Keratinocyte (primary cell): Measurements from ENCODE around the gene EXOC6B. TPM values are rescaled to one million over a fixed set of nuclear protein-coding genes. Genes with fewer than 3 reads are reported as not detected.

Experiments used
- DNase-seq: peaks from one replicate; pipeline ENCODE4 v3.0.0-alpha.2; 2011; ENCODE audit warnings: low read depth, missing footprints, low spot score
- FAIRE-seq: peaks from 2 replicates; lab custom pipeline; 2011; peaks lifted over from hg19 to GRCh38; lab: Jason Lieb, UNC
- H2AFZ ChIP-seq: 2 replicates; pipeline ENCODE4 v1.6.0; 2012; ENCODE audit warnings: low read length, control low read depth, inconsistent platforms; ENCODE audit not compliant: control insufficient read depth
- H3K27ac ChIP-seq: 2 replicates; pipeline ENCODE4 v1.5.1; 2011; ENCODE audit warnings: low read length; ENCODE audit not compliant: control insufficient read depth, insufficient read depth
- H3K27me3 ChIP-seq: 3 replicates; pipeline ENCODE4 v1.6.0; 2011; ENCODE audit warnings: low read length; ENCODE audit not compliant: control insufficient read depth, insufficient read depth; ENCODE audit errors: extremely low read depth
- H3K36me3 ChIP-seq, 2 experiments: 2 replicates in 1 of 2; 3 replicates in 1 of 2; pipeline ENCODE4 v1.5.1; 2011; ENCODE audit warnings: low read length in 2 of 2, mild to moderate bottlenecking in 1 of 2; ENCODE audit not compliant: control insufficient read depth in 2 of 2, insufficient read depth in 2 of 2; ENCODE audit errors: extremely low read depth in 1 of 2
- H3K4me1 ChIP-seq: 3 replicates; pipeline ENCODE4 v1.5.1; 2011; ENCODE audit warnings: low read length; ENCODE audit not compliant: control insufficient read depth, insufficient read depth; ENCODE audit errors: extremely low read depth
- H3K4me2 ChIP-seq: 3 replicates; pipeline ENCODE4 v1.6.0; 2011; ENCODE audit warnings: low read depth, low read length; ENCODE audit not compliant: control insufficient read depth, insufficient read depth; ENCODE audit errors: extremely low read depth
- H3K4me3 ChIP-seq, 3 experiments: fragments of 200-600 bp in 1 of 3; sonication (generic) in 1 of 3; 2 replicates in 2 of 3; 3 replicates in 1 of 3; pipeline ENCODE4 v1.5.1; 2011 to 2016; ENCODE audit warnings: low read length in 3 of 3, mild to moderate bottlenecking in 3 of 3, control low read depth in 2 of 3, inconsistent platforms in 1 of 3, low read depth in 1 of 3, mixed read lengths in 1 of 3, mixed run types in 1 of 3, moderate library complexity in 1 of 3; ENCODE audit not compliant: control insufficient read depth in 2 of 3, insufficient read depth in 2 of 3; ENCODE audit errors: extremely low read depth in 1 of 3
- H3K79me2 ChIP-seq: 2 replicates; pipeline ENCODE4 v1.6.0; 2012; ENCODE audit warnings: low read length; ENCODE audit not compliant: control insufficient read depth, insufficient read depth
- H3K9ac ChIP-seq: 3 replicates; pipeline ENCODE4 v1.6.0; 2011; ENCODE audit warnings: low read length; ENCODE audit not compliant: control insufficient read depth, insufficient read depth; ENCODE audit errors: extremely low read depth
- H3K9me1 ChIP-seq: 3 replicates; pipeline ENCODE4 v1.6.0; 2011; ENCODE audit warnings: low read length; ENCODE audit not compliant: control insufficient read depth, insufficient read depth; ENCODE audit errors: extremely low read depth
- H3K9me3 ChIP-seq: 2 replicates; pipeline ENCODE4 v1.5.1; 2012; ENCODE audit warnings: low read depth, low read length; ENCODE audit not compliant: control insufficient read depth
- H4K20me1 ChIP-seq: 3 replicates; pipeline ENCODE4 v1.6.0; 2011; ENCODE audit warnings: low read length; ENCODE audit not compliant: control insufficient read depth, insufficient read depth; ENCODE audit errors: extremely low read depth
- CTCF ChIP-seq, 3 experiments: IDR thresholded peaks in 1 of 3; conservative IDR thresholded peaks in 1 of 3; optimal IDR thresholded peaks in 1 of 3; 2 replicates in 2 of 3; 3 replicates in 1 of 3; pipeline versions ENCODE3 to v1.5.1; 2011; ENCODE audit warnings: low read length in 3 of 3, mild to moderate bottlenecking in 3 of 3, moderate library complexity in 2 of 3, control low read depth in 1 of 3, inconsistent platforms in 1 of 3; ENCODE audit not compliant: insufficient read depth in 2 of 3; ENCODE audit errors: extremely low read depth in 1 of 3
- EZH2 ChIP-seq: IDR thresholded peaks from one replicate; pipeline ENCODE4 v1.6.1; 2012; ENCODE audit warnings: inconsistent platforms, mild to moderate bottlenecking, low read length, moderate library complexity
- dilution Hi-C: fragments of 300-500 bp; cut with MboI; formaldehyde crosslinking; loops from one replicate; pipeline ENCODE4 v1.7.0; 2020; ENCODE audit warnings: low sequenced_read_pairs; ENCODE audit not compliant: extremely low pct_ligation_motif_present
- polyA plus RNA-seq, 5 experiments: library from polyadenylated mRNA; depleted of rRNA in 3 of 5; stranded (reverse) in 3 of 5; stranded (forward) in 1 of 5; unstranded in 1 of 5; fragments of >200 nt; gene quantifications; 1 replicate in 1 of 5; 2 replicates in 3 of 5; 3 replicates in 1 of 5; pipeline versions ENCODE4 v1.2.1 to v1.2.3, GENCODE V29; 2011 to 2012; ENCODE audit warnings: missing spikeins in 2 of 5, low read depth in 1 of 5, low replicate concordance in 1 of 5

Gene EXOC6B
- polyA plus RNA-seq, 1 donor (not counting 4 experiments of a cell fraction or from before 2014, with no cell fraction given) = 37.3 TPM

DNA sequence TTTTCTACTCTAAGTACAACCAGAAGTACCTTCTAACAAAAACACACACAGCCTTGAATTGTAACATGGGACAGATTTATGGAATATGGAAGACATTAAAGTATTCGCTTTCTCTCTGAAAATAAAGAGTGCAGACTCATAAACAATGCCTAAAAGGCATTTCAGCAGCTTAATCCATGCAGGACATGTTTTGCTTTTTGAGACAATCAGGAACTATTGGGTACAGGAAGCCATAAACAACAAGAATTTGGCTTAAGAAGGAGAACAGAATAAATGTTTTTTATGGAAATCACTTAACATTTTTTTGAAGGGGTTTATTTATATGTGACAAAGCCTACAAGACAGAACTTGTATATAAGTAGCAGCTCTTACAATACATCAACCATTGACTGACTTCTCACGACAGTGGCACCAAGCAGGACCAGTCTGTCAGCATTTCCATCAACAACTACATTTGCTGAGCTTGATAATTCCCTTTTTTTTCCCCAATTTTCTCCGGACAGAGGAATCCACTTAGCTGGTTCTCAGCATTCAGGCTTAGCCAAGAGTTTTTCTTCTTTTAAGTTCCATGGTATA is 140.1 kb downstream of the EXOC6B start:
- Histone ChIP-seq H3K9ac (no peak overlapping the region), H3K9me3 (no peaks in the 10 kb centered on the region), H3K4me3 (no peak overlapping the region), H3K27me3 (no peaks in the 10 kb centered on the region), H3K27ac (no peak overlapping the region), H4K20me1 (no peaks in the 10 kb centered on the region), H3K36me3 (peaks cover 0 to 1% of the 10 kb centered on the region in 2 experiments), H3K4me2 (no peak overlapping the region), H3K4me1 (peaks cover 3% of the 10 kb centered on the region), H3K79me2 (no peaks in the 10 kb centered on the region), H3K9me1 (no peaks in the 10 kb centered on the region), H2AFZ (no peak overlapping the region)
- TF ChIP-seq EZH2 = no peak
- no peak for TF ChIP-seq CTCF (optimal IDR thresholded peaks at IDR 0.05 in 1 of 3, IDR thresholded peaks at IDR 0.05 in 1 of 3, conservative IDR thresholded peaks at IDR 0.05 in 1 of 3; ENCODE audit: extremely low read depth in 1 of 3, insufficient read depth in 2 of 3, low read length in 3 of 3)
- dilution Hi-C loops = no loop called here
- no peak for FAIRE-seq
- no peak for DNase-seq

DNA sequence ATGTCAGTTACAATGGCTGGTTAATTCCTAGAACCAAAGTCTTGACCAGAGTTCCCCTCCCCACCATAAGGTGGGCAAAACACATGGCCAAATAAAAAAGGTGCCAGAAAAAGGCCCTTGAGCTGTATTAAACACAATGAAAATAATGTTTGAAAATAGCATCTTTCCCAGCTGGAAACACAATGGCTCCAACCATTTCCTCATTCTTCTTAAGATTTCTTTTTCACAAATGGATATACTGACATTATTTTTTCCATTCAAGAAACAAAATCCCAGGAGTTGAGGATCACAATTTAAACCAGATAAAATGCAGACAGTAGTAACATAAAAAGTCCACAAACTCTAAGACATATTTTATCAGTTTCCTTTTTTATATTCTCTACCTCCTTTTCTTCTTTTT is 143.8 kb downstream of the EXOC6B start:
- FAIRE-seq (no peak), DNase-seq (no peak)
- Histone ChIP-seq H3K36me3 (no peaks in the 10 kb centered on the region), H3K9me3 (no peaks in the 10 kb centered on the region), H3K79me2 (no peaks in the 10 kb centered on the region), H3K9ac (no peak overlapping the region), H3K4me2 (no peak overlapping the region), H3K4me3 (no peak overlapping the region), H4K20me1 (no peaks in the 10 kb centered on the region), H3K4me1 (peaks cover 6% of the 10 kb centered on the region), H2AFZ (no peak overlapping the region), H3K9me1 (no peaks in the 10 kb centered on the region), H3K27me3 (no peaks in the 10 kb centered on the region), H3K27ac (no peak overlapping the region)
- TF ChIP-seq CTCF (optimal IDR thresholded peaks at IDR 0.05 in 1 of 3, IDR thresholded peaks at IDR 0.05 in 1 of 3, conservative IDR thresholded peaks at IDR 0.05 in 1 of 3; ENCODE audit: extremely low read depth in 1 of 3, insufficient read depth in 2 of 3, low read length in 3 of 3) = no peak
- no peak for TF ChIP-seq EZH2
- dilution Hi-C loops = no loop called here
